SW480 (cell line): ENCODE data around the gene PNPT1.
A peak's percentile ranks its signal among the peaks of the same experiment; 100 is the strongest.
"Not testable (repeated sequence)": the region's sequence is repeated elsewhere in the genome, so short reads cannot be mapped to it uniquely, and the experiment has no call there.

Experiments used
- DNase-seq: peaks from one replicate; pipeline ENCODE4 v3.0.0-alpha.2; 2016; ENCODE audit warnings: low spot score

Gene PNPT1

DNA sequence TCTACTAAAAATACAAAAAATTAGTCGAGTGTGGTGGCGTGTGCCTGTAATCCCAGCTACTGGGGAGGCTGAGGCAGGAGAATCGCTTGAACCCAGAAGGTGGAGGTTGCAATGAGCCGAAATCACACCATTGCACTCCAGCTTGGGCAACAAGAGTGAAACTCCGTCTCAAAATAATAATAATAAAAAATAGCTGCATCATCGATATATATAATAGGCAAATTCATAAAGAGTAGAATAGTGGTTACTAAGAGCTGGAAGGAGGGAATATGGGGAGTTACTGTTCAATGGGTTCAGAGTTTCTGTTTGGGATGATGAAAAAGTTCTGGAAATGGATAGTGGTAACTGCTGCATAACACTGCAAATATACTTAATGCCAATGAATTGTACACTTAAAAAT lies 96.8 kb downstream of the PNPT1 start:
- DNase-seq: not testable (repeated sequence)

GRCh38 chr2:55595536-55595935 lies 98.1 kb downstream of the PNPT1 start:
- DNase-seq: no peak

- no peak for DNase-seq
Measured at GRCh38 chr2:55592130-55592529, 101.5 kb downstream of the PNPT1 start.

DNA sequence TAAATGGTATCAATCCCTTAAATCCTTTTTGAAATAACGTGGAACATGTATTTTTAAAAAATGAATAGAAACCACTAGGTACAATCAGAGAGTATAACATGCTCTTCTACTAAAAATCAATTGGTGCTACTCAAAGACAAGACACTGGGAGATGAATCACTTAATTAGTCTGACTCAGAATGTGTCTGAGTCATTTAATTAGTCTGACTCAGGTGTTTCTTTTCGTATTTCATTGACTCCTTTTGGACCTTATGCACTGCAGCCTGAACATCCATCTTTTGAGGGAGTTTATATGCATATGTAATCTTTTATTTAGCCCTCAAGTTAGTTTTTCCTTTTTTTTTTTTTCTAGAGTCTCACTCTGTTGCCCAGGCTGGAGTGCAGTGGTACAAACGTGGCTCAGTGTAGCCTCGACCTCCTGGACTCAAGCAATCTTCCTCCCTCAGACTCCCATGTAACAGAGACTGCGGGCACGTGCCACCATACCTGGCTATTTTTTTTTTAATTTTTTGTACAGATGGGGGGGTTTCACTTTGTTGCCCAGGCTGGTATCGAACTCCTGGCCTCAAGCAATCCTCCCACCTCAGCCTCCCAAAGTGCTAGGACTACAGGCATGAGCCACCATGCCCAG lies 102.7 kb downstream of the PNPT1 start:
- peak; percentile 81 for DNase-seq

- no peak for DNase-seq
Measured at GRCh38 chr2:55585451-55586080, 108.1 kb downstream of the PNPT1 start.
